Measurements from ENCODE around the gene ECD.

ECD gene

DNA sequence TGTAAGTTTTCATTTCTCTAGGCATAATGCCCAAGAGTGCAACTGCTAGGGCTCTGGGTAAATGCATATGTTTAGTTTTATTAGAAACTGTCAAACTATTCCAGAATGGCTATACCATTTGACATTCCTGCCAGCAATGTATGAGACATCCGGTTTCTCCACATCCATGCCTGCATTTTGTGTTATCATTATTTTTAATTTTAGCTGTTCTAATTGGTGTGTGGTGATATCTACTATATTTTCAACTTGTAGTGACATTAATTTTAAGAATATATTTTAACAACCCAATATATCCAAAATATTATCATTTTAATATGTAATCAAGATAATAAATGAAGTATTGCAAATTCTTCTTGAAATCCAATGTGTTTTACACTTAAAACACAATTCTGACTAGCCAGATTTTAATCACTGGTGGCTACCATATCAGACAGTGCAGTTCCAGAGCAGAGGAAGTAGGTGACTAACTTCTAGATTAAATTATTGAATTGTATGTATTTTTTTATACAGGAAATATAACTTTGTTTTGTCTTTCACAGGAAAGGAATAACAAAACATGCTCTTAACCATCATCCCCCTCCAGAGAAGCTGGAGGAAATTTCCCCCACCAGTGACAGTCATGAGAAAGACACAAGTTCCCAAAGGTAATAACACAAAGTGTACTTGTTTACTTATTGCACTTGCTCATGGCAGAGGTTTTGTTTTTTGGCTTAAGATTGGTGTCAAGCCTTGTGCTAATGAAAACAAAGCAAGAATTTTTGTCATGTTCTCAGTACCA is 6.5 kb upstream of the ECD start:
- DNase-seq (ENCODE audit: low read depth in 2 of 2) = no peak
- no peak overlapping the region for H3K4me3 ChIP-seq (replicated peaks in 1 of 2; ENCODE audit: low read depth in 2 of 2, low read length in 2 of 2)
- TF ChIP-seq, protein P1, sequence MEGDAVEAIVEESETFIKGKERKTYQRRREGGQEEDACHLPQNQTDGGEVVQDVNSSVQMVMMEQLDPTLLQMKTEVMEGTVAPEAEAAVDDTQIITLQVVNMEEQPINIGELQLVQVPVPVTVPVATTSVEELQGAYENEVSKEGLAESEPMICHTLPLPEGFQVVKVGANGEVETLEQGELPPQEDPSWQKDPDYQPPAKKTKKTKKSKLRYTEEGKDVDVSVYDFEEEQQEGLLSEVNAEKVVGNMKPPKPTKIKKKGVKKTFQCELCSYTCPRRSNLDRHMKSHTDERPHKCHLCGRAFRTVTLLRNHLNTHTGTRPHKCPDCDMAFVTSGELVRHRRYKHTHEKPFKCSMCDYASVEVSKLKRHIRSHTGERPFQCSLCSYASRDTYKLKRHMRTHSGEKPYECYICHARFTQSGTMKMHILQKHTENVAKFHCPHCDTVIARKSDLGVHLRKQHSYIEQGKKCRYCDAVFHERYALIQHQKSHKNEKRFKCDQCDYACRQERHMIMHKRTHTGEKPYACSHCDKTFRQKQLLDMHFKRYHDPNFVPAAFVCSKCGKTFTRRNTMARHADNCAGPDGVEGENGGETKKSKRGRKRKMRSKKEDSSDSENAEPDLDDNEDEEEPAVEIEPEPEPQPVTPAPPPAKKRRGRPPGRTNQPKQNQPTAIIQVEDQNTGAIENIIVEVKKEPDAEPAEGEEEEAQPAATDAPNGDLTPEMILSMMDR (IDR thresholded peaks at IDR 0.05; ENCODE audit: low read depth, low read length) = no peak

DNA sequence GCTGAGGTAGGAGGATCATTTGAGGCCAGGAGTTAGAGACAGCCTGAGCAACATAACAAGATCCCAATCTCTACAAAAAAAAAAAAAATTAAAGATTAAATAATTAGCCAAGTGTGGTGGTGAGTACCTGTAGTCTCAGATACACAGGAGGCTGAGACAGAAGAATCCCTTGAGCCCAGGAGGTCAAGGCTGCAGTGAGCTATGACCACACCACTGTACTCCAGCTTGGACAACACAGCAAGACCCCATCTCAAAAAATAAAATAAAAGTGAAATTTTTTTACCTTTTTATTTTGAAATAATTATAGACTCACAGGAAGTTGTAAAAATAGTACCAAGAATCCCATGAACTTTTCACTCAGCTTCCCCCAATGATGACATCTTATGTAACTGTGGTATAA is 5.1 kb upstream of the ECD start:
- DNase-seq (ENCODE audit: low read depth in 2 of 2) = no peak
- no peak overlapping the region for H3K4me3 ChIP-seq (replicated peaks in 1 of 2; ENCODE audit: low read depth in 2 of 2, low read length in 2 of 2)
- TF ChIP-seq, protein P1 (IDR thresholded peaks at IDR 0.05; ENCODE audit: low read depth, low read length) = no peak

GRCh38 chr10:73169320-73169719 is 1.5 kb upstream of the ECD start:
- no peak for DNase-seq (ENCODE audit: low read depth in 2 of 2)
- TF ChIP-seq, protein P1 (IDR thresholded peaks at IDR 0.05; ENCODE audit: low read depth, low read length) = no peak
- no peak overlapping the region for H3K4me3 ChIP-seq (replicated peaks in 1 of 2; ENCODE audit: low read depth in 2 of 2, low read length in 2 of 2)

DNA sequence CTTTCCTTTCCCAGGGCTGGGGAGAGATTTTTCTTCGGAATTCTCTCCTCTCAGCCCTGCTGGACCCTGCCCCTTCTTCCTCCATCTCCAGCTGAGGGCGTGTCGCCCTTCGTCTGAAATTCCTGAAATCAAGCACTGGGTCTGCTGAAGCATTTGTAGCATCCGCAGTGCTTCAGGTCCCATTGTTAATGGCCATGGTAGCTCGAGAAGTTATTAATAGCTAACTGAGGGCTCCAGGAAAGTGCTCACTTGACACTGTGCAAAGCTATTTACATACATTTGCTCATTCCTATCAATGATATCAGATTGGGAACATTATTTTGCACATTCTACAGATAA is 626 bp upstream of the ECD start:
- TF ChIP-seq, protein P1 (IDR thresholded peaks at IDR 0.05; ENCODE audit: low read depth, low read length) = no peak
- no peak for DNase-seq (ENCODE audit: low read depth in 2 of 2)
- peak overlapping the region; percentile 76 to 82 for H3K4me3 ChIP-seq (replicated peaks in 1 of 2; ENCODE audit: low read depth in 2 of 2, low read length in 2 of 2)

GRCh38 chr10:73167458-73167782 is 388 bp downstream of the ECD start:
- DNase-seq (ENCODE audit: low read depth in 2 of 2) = no peak
- TF ChIP-seq, protein P1 (IDR thresholded peaks at IDR 0.05; ENCODE audit: low read depth, low read length) = no peak

GRCh38 chr10:73166972-73167371 is 836 bp downstream of the ECD start:
- DNase-seq (ENCODE audit: low read depth in 2 of 2) = no peak
- TF ChIP-seq, protein P1 (IDR thresholded peaks at IDR 0.05; ENCODE audit: low read depth, low read length) = no peak
- H3K4me3 ChIP-seq (replicated peaks in 1 of 2; ENCODE audit: low read depth in 2 of 2, low read length in 2 of 2) = peak overlapping the region; percentile 76 to 82

More at GRCh38 chr10:73167458-73167782, 388 bp downstream of the ECD start:
- peak overlapping the region; percentile 76 to 82 for H3K4me3 ChIP-seq (replicated peaks in 1 of 2; ENCODE audit: low read depth in 2 of 2, low read length in 2 of 2)

DNA sequence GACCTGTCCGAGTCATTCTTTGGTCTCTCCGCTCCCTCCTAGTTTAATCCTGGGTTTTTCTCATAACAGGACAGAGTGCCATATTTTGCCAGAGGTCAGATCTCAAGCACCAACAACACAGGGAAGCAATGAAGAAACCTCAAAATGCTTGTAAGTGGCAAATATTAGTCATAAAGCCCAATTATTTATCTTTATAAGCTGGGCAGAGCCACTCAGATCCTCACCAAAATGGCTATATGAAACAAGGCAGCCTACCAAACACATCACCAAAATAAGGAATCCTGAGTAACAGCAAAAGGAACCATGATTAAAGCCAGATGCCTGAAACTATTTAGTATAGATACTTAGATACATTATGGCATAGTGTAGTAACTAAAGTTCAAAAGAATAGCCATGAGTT is 4.7 kb downstream of the ECD start:
- TF ChIP-seq, protein P1 (IDR thresholded peaks at IDR 0.05; ENCODE audit: low read depth, low read length) = no peak
- H3K4me3 ChIP-seq (replicated peaks in 1 of 2; ENCODE audit: low read depth in 2 of 2, low read length in 2 of 2) = no peak overlapping the region
- DNase-seq (ENCODE audit: low read depth in 2 of 2) = peak in 1 of 2 donors; percentile 12

All from cardiac fibroblast (primary cell).